ENCODE data around the gene CAB39L. TPM values are rescaled to one million over a fixed set of nuclear protein-coding genes. Genes with fewer than 3 reads are reported as not detected.

The CAB39L gene
- total and polyA plus RNA-seq, 5 donors = 15.4 to 31.7 (median 27.1) TPM

GRCh38 chr13:49279885-49280284, 164.0 kb downstream of the CAB39L start:
- Histone ChIP-seq H3K4me3 (ENCODE audit: low read length) (no peak overlapping the region), H3K9me3 (ENCODE audit: control insufficient read depth, low read length) (no peaks in the 10 kb centered on the region), H3K4me1 (ENCODE audit: control insufficient read depth, insufficient read depth, low read length) (no peaks in the 10 kb centered on the region), H3K27me3 (ENCODE audit: control insufficient read depth, insufficient read depth) (no peaks in the 10 kb centered on the region), H3K27ac (ENCODE audit: low read length) (no peak overlapping the region)
- DNase-seq (no peak), ATAC-seq (no peak)
- intact Hi-C loops (cut with DNase I) = no loop called here

- Histone ChIP-seq H3K4me3 (ENCODE audit: low read length) (no peak overlapping the region), H3K27ac (ENCODE audit: low read length) (no peak overlapping the region), H3K4me1 (ENCODE audit: control insufficient read depth, insufficient read depth, low read length) (no peaks in the 10 kb centered on the region), H3K27me3 (ENCODE audit: control insufficient read depth, insufficient read depth) (no peaks in the 10 kb centered on the region), H3K9me3 (ENCODE audit: control insufficient read depth, low read length) (no peaks in the 10 kb centered on the region)
- intact Hi-C loops (cut with DNase I) = no loop called here
- WGBS = 68% methylated on average over 5 of the region's 5 CpGs
- DNase-seq = no peak
- ATAC-seq = no peak
Observed at GRCh38 chr13:49279112-49279511, 164.8 kb downstream of the CAB39L start.

- H3K9me3 ChIP-seq (ENCODE audit: control insufficient read depth, low read length) = no peaks in the 10 kb centered on the region
- no peaks in the 10 kb centered on the region for H3K27me3 ChIP-seq (ENCODE audit: control insufficient read depth, insufficient read depth)
- intact Hi-C loops (cut with DNase I) = no loop called here
- DNase-seq (no peak), ATAC-seq (no peak)
- H3K4me1 ChIP-seq (ENCODE audit: control insufficient read depth, insufficient read depth, low read length) = no peaks in the 10 kb centered on the region
- H3K4me3 ChIP-seq (ENCODE audit: low read length) = no peak overlapping the region
- H3K27ac ChIP-seq (ENCODE audit: low read length) = no peak overlapping the region
- 88% methylated on average over 2 of the region's 2 CpGs for WGBS
Observed at GRCh38 chr13:49278211-49278610, 165.7 kb downstream of the CAB39L start.

GRCh38 chr13:49272296-49272695, 171.6 kb downstream of the CAB39L start:
- WGBS = 47% methylated on average over 2 of the region's 2 CpGs
- Histone ChIP-seq H3K9me3 (ENCODE audit: control insufficient read depth, low read length) (no peaks in the 10 kb centered on the region), H3K4me1 (ENCODE audit: control insufficient read depth, insufficient read depth, low read length) (no peaks in the 10 kb centered on the region), H3K27me3 (ENCODE audit: control insufficient read depth, insufficient read depth) (no peaks in the 10 kb centered on the region), H3K4me3 (ENCODE audit: low read length) (no peak overlapping the region), H3K27ac (ENCODE audit: low read length) (no peak overlapping the region)
- DNase-seq (no peak), ATAC-seq (no peak)
- intact Hi-C loops (cut with DNase I) = no loop called here

GRCh38 chr13:49271264-49271663, 172.6 kb downstream of the CAB39L start:
- no peaks in the 10 kb centered on the region for H3K27me3 ChIP-seq (ENCODE audit: control insufficient read depth, insufficient read depth)
- no peak for DNase-seq
- 29% methylated on average over 1 of the region's 1 CpG for WGBS
- H3K9me3 ChIP-seq (ENCODE audit: control insufficient read depth, low read length) = no peaks in the 10 kb centered on the region
- no peak overlapping the region for H3K27ac ChIP-seq (ENCODE audit: low read length)
- no peaks in the 10 kb centered on the region for H3K4me1 ChIP-seq (ENCODE audit: control insufficient read depth, insufficient read depth, low read length)
- no peak overlapping the region for H3K4me3 ChIP-seq (ENCODE audit: low read length)
- intact Hi-C loops (cut with DNase I) = no loop called here
- ATAC-seq = no peak

- 80% methylated on average over 2 of the region's 2 CpGs for WGBS
- Histone ChIP-seq H3K4me3 (ENCODE audit: low read length) (no peak overlapping the region), H3K4me1 (ENCODE audit: control insufficient read depth, insufficient read depth, low read length) (no peaks in the 10 kb centered on the region), H3K27ac (ENCODE audit: low read length) (no peak overlapping the region), H3K27me3 (ENCODE audit: control insufficient read depth, insufficient read depth) (no peaks in the 10 kb centered on the region), H3K9me3 (ENCODE audit: control insufficient read depth, low read length) (no peaks in the 10 kb centered on the region)
- ATAC-seq (no peak), DNase-seq (no peak)
- intact Hi-C loops (cut with DNase I) = no loop called here
Observed at GRCh38 chr13:49265822-49266221, 178.0 kb downstream of the CAB39L start.

- no peak overlapping the region for H3K4me3 ChIP-seq (ENCODE audit: low read length)
- no peaks in the 10 kb centered on the region for H3K9me3 ChIP-seq (ENCODE audit: control insufficient read depth, low read length)
- intact Hi-C loops (cut with DNase I) = no loop called here
- no peak for DNase-seq
- no peaks in the 10 kb centered on the region for H3K27me3 ChIP-seq (ENCODE audit: control insufficient read depth, insufficient read depth)
- H3K4me1 ChIP-seq (ENCODE audit: control insufficient read depth, insufficient read depth, low read length) = no peaks in the 10 kb centered on the region
- H3K27ac ChIP-seq (ENCODE audit: low read length) = no peak overlapping the region
- 94% methylated on average over 6 of the region's 6 CpGs for WGBS
- no peak for ATAC-seq
Observed at GRCh38 chr13:49262634-49263033, 181.2 kb downstream of the CAB39L start.

GRCh38 chr13:49259586-49259985, 184.3 kb downstream of the CAB39L start:
- Histone ChIP-seq H3K4me1 (ENCODE audit: control insufficient read depth, insufficient read depth, low read length) (no peaks in the 10 kb centered on the region), H3K9me3 (ENCODE audit: control insufficient read depth, low read length) (no peaks in the 10 kb centered on the region), H3K4me3 (ENCODE audit: low read length) (no peak overlapping the region), H3K27me3 (ENCODE audit: control insufficient read depth, insufficient read depth) (no peaks in the 10 kb centered on the region), H3K27ac (ENCODE audit: low read length) (no peak overlapping the region)
- ATAC-seq (no peak), DNase-seq (no peak)
- 82% methylated on average over 6 of the region's 6 CpGs for WGBS
- intact Hi-C loops (cut with DNase I) = no loop called here

Other genes starting within 250 kb of the CAB39L start
- not detected for gene MLNR, start 223.7 kb downstream of the CAB39L start, total RNA-seq
- gene MLNR, start 223.7 kb downstream of the CAB39L start, polyA plus RNA-seq = not detected
- gene CDADC1, start 196.1 kb downstream of the CAB39L start, total RNA-seq = 10 to 100 TPM in 1 of 4 donors, 1 to 10 TPM in 3; 5.6 to 10.9 (median 9.0) TPM
- 5.9 TPM for gene CDADC1, start 196.1 kb downstream of the CAB39L start, polyA plus RNA-seq
- gene SETDB2, start 210 bp upstream of the CAB39L start, total RNA-seq = 10 to 100 TPM; 13.1 to 18.6 (median 16.0) TPM
- gene SETDB2, start 210 bp upstream of the CAB39L start, polyA plus RNA-seq = 5.0 TPM
- gene PHF11, start 51.9 kb upstream of the CAB39L start, total RNA-seq = 10 to 100 TPM; 20.2 to 31.1 (median 23.9) TPM
- gene PHF11, start 51.9 kb upstream of the CAB39L start, polyA plus RNA-seq = 23.8 TPM
- gene RCBTB1, start 141.5 kb upstream of the CAB39L start, total RNA-seq = 10 to 100 TPM; 16.7 to 20.3 (median 19.0) TPM
- gene RCBTB1, start 141.5 kb upstream of the CAB39L start, polyA plus RNA-seq = 10.8 TPM
- gene ARL11, start 184.4 kb upstream of the CAB39L start, total RNA-seq = under 1 TPM; 0.33 to 0.82 (median 0.54) TPM
- gene ARL11, start 184.4 kb upstream of the CAB39L start, polyA plus RNA-seq = 0.32 TPM
- 10 to 100 TPM in 3 of 4 donors, 1 to 10 TPM in 1; 8.1 to 11.5 (median 11.0) TPM for gene EBPL, start 247.4 kb upstream of the CAB39L start, total RNA-seq
- gene EBPL, start 247.4 kb upstream of the CAB39L start, polyA plus RNA-seq = 9.3 TPM